ENCODE results near the gene SRSF9. TPM values are rescaled to one million over a fixed set of nuclear protein-coding genes. Genes with fewer than 3 reads are reported as not detected.

SRSF9 gene
- polyA plus RNA-seq, 1 donor = 84.8 TPM

Other genes with a start within 250 kb of the SRSF9 start
- 169 TPM for gene PXN, start 204.0 kb downstream of the SRSF9 start, polyA plus RNA-seq (ENCODE audit: insufficient read length)
- gene RNU4-2, start 177.8 kb downstream of the SRSF9 start, polyA plus RNA-seq (ENCODE audit: insufficient read length) = not detected
- gene RNU4-1, start 176.5 kb downstream of the SRSF9 start, polyA plus RNA-seq (ENCODE audit: insufficient read length) = not detected
- 4.9 TPM for gene SIRT4, start 167.4 kb downstream of the SRSF9 start, polyA plus RNA-seq (ENCODE audit: insufficient read length)
- not detected for gene PLA2G1B, start 142.0 kb downstream of the SRSF9 start, polyA plus RNA-seq (ENCODE audit: insufficient read length)
- gene MSI1, start 100.6 kb downstream of the SRSF9 start, polyA plus RNA-seq (ENCODE audit: insufficient read length) = 4.4 TPM
- 96.9 TPM for gene COX6A1, start 31.6 kb downstream of the SRSF9 start, polyA plus RNA-seq (ENCODE audit: insufficient read length)
- 35.0 TPM for gene TRIAP1, start 23.4 kb downstream of the SRSF9 start, polyA plus RNA-seq (ENCODE audit: insufficient read length)
- 15.0 TPM for gene GATC, start 23.3 kb downstream of the SRSF9 start, polyA plus RNA-seq (ENCODE audit: insufficient read length)
- 284 TPM for gene DYNLL1, start 26.4 kb upstream of the SRSF9 start, polyA plus RNA-seq (ENCODE audit: insufficient read length)
- 44.8 TPM for gene COQ5, start 59.4 kb upstream of the SRSF9 start, polyA plus RNA-seq (ENCODE audit: insufficient read length)
- 146 TPM for gene RNF10, start 64.6 kb upstream of the SRSF9 start, polyA plus RNA-seq (ENCODE audit: insufficient read length)
- gene POP5, start 111.7 kb upstream of the SRSF9 start, polyA plus RNA-seq (ENCODE audit: insufficient read length) = 24.5 TPM
- gene CABP1, start 170.9 kb upstream of the SRSF9 start, polyA plus RNA-seq (ENCODE audit: insufficient read length) = 2.5 TPM
- gene MLEC, start 217.4 kb upstream of the SRSF9 start, polyA plus RNA-seq (ENCODE audit: insufficient read length) = 59.2 TPM
- gene UNC119B, start 240.7 kb upstream of the SRSF9 start, polyA plus RNA-seq (ENCODE audit: insufficient read length) = 11.8 TPM